IMR-90 (cell line): ENCODE data around the gene ID3.

Experiments used
- CTCF ChIP-seq: conservative IDR thresholded peaks from 2 replicates; pipeline ENCODE4 v1.5.1; 2012; ENCODE audit warnings: mild to moderate bottlenecking, low read depth, low read length, improper control_type of control experiment
- ELK1 ChIP-seq: fragments of 150-350 bp; IDR thresholded peaks from 2 replicates; pipeline ENCODE4 v1.6.1; 2016; ENCODE audit warnings: low read depth, mild to moderate bottlenecking, low read length, moderate library complexity, borderline replicate concordance
- POLR2A ChIP-seq: IDR thresholded peaks from 2 replicates; pipeline ENCODE4 v1.6.1; 2012; ENCODE audit warnings: mild to moderate bottlenecking, low read depth, low read length

GRCh38 chr1:23567629-23567995, 8.3 kb upstream of the ID3 start:
- no peak for TF ChIP-seq ELK1
- no peak for TF ChIP-seq CTCF
- no peak; the same call in 1 of the 2 replicates for TF ChIP-seq POLR2A
